Germinal center (tissue), 1 donor: ENCODE measurements around the gene ESAM.
"Not testable (repeated sequence)": the region's sequence is repeated elsewhere in the genome, so short reads cannot be mapped to it uniquely, and the experiment has no call there.

Experiments used
- DNase-seq: peaks from one replicate; pipeline ENCODE4 v3.0.0; 2012; ENCODE audit warnings: mixed read lengths, low spot score

ESAM gene

GRCh38 chr11:124770959-124771358, 8.9 kb upstream of the ESAM start:
- DNase-seq = not testable (repeated sequence)

GRCh38 chr11:124769806-124770774, 8.0 kb upstream of the ESAM start:
- DNase-seq = no peak

- DNase-seq = no peak
Measured at GRCh38 chr11:124768914-124769313, 6.8 kb upstream of the ESAM start.

GRCh38 chr11:124766156-124766555, 4.1 kb upstream of the ESAM start:
- DNase-seq = no peak

- DNase-seq = peak; percentile 56
Measured at GRCh38 chr11:124763156-124763947, 1.3 kb upstream of the ESAM start.

GRCh38 chr11:124762624-124763155, 600 bp upstream of the ESAM start:
- DNase-seq = no peak

GRCh38 chr11:124761301-124762104, 587 bp downstream of the ESAM start:
- no peak for DNase-seq

- no peak for DNase-seq
Measured at GRCh38 chr11:124760806-124761205, 1.3 kb downstream of the ESAM start.

GRCh38 chr11:124760205-124760652, 1.9 kb downstream of the ESAM start:
- DNase-seq = no peak

GRCh38 chr11:124759266-124760204, 2.6 kb downstream of the ESAM start:
- no peak for DNase-seq

- peak; percentile 84 for DNase-seq
Measured at GRCh38 chr11:124758355-124759265, 3.5 kb downstream of the ESAM start.

- no peak for DNase-seq
Measured at GRCh38 chr11:124757320-124757719, 4.8 kb downstream of the ESAM start.

GRCh38 chr11:124756753-124757227, 5.3 kb downstream of the ESAM start:
- no peak for DNase-seq

- no peak for DNase-seq
Measured at GRCh38 chr11:124756033-124756752, 5.9 kb downstream of the ESAM start.

GRCh38 chr11:124754710-124755109, 7.4 kb downstream of the ESAM start:
- DNase-seq = no peak

GRCh38 chr11:124754309-124754708, 7.8 kb downstream of the ESAM start:
- DNase-seq = no peak

GRCh38 chr11:124753624-124754023, 8.5 kb downstream of the ESAM start:
- no peak for DNase-seq

- no peak for DNase-seq
Measured at GRCh38 chr11:124753205-124753604, 8.9 kb downstream of the ESAM start.
